HG02798 (cell line): Measurements from ENCODE around the gene TMEM115.

ENCODE experiments used
- ATAC-seq: cut with Tn5 transposase; IDR thresholded peaks from one replicate; pipeline ENCODE4 v1.9.1; 2021; ENCODE audit warnings: mild to moderate bottlenecking; ENCODE audit not compliant: unreplicated experiment, poor library complexity

The TMEM115 gene

DNA sequence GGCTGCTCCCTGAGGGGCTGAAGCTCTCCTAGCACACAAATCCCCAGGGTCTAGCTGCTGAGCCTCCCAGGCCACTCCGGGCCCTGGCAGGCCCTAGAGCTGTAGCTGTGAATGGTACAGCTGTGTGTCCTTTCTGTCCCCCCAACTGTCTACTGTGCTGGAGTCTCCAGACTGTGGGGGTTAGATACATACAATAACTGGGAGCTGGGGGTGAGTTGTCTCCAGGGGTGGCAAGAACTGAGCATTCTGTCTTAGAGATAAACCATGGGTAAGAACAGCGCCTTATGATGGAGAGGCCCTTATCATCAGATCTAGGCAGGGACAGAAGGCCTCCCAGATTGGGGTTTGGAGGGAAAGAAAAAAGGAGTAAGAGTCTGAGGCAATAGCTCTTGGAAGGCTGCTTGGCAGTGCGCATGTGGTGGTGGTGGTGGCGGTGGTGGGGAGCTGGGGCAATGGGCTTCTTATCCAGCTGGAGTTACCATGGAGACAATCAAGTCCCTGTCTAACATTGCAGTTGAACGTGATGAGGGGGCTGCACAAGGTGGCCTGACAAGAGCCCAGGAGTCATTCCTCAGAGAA lies 5.0 kb downstream of the TMEM115 start:
- no peak for ATAC-seq

DNA sequence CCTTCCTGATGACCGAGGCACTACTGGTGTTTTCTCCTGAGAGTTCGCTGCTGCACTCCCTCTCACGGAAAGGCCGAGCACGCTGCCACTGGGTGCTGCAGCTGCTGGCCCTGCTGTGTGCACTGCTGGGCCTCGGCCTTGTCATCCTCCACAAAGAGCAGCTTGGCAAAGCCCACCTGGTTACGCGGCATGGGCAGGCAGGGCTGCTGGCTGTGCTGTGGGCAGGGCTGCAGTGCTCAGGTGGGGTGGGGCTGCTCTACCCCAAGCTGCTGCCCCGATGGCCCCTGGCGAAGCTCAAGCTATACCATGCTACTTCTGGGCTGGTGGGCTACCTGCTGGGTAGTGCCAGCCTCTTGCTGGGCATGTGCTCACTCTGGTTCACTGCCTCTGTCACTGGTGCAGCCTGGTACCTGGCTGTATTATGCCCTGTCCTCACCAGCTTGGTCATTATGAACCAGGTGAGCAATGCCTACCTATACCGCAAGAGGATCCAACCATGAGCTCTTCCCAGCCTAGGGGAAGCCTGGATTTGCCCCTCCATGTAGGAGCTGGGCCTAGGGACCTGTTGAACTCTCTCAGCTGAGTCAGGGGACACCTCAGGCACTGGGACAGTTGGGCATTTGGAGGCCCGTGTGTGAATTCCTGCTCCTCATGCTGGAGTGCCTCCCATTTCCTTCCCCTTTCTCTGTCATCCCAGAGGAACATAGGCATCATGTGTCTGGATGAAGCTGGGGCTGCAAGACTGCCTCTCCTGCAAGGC lies 5.9 kb downstream of the TMEM115 start:
- no peak for ATAC-seq

DNA sequence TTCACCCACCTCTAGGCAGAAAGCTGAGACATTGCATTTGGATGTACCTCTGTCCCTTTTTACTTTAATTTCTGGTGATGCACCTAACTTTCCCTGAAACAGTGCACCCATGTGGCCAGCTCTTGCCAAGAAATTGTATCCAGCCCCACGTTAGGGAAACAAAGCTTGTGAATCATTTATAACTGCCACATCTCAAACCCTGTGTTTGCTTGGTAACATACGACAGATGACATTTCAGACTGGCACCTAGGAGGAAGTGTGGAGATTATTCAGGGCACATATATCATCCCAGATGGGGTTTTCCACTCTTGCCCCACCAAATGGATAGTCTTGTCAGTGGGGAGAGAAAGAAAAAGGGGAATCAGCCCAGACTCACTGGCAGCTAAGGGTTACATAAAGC lies 6.5 kb downstream of the TMEM115 start:
- no peak for ATAC-seq

DNA sequence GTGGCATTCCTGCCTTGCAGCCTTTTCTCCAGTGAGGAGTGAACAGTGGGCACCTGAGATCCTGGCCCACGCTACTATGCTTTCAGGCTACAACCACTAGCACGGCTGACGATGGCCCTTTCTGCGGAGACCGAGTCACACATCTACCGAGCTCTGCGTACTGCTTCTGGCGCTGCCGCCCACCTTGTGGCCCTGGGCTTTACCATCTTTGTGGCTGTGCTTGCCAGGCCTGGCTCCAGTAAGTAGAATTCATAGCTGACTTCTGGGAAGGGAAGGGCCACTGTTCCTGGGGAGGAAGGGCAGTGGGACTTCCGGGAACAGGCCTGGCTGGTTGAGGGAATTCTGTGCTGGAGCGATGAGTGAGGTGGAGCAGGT lies 8.0 kb downstream of the TMEM115 start:
- no peak for ATAC-seq

DNA sequence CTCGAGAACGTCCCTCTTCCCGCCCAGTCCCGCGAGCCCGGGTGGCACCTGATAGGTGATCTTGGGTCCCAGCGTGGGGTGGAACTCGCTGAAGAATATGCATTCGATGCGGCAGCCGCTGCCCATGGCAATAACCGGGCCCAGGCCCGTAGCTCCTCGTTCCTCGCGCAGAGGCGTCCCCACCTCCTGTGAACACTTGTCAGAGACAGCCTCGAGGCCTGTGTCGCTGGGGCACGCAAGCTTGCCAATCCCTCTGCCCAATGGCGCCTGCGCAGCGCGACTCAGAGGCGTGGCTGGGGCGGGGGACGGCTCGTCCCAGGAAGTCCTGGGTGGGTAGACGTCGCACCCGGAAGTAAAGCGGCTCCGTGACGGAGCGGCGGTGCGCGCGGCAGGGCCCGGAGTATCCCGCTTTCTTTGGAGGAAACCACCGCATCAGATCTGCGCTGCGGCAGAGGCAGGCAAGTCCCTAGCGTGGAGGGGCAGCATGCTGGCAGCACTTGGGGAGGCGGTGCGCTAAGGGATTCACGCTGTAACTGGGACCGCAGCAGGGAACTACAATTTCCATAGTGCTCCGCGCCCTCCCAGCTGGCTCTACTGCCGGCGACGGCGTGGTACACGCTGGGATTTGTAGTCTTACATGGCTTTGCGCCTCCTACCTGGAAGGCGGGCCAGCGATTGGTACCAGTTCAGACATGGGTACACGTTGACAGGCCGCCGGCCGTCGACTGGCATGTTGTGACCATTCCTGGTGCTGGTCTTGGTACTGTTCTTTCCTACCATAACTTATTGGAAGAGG lies 8.6 kb downstream of the TMEM115 start, which contains the start of the genes CYB561D2 and NPRL2:
Gene CYB561D2, plus strand, starts transcription at position 336 of the 796 bp plus-strand sequence. CDS start 572 bp downstream, outside the sequence.
Gene NPRL2, minus strand, starts transcription at position 249 of the 796 bp plus-strand sequence. Its CDS starts 123 bp downstream, at position 126.
- ATAC-seq = peak; percentile 86

DNA sequence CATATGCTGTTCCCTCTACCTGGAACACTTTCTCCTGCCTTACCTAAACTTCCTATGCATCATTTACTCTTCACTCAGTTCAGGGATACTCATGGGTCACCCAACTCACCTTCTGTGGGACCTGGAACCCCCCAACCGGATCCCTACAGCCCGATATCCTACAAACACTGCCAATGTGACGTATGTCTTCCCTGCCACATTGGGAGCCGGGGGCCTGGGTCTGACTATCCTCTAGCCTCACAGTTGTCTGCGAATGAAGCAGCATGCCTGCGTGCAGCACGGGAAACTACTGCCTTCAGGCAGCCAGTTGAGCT lies 9.2 kb downstream of the TMEM115 start:
- no peak for ATAC-seq

DNA sequence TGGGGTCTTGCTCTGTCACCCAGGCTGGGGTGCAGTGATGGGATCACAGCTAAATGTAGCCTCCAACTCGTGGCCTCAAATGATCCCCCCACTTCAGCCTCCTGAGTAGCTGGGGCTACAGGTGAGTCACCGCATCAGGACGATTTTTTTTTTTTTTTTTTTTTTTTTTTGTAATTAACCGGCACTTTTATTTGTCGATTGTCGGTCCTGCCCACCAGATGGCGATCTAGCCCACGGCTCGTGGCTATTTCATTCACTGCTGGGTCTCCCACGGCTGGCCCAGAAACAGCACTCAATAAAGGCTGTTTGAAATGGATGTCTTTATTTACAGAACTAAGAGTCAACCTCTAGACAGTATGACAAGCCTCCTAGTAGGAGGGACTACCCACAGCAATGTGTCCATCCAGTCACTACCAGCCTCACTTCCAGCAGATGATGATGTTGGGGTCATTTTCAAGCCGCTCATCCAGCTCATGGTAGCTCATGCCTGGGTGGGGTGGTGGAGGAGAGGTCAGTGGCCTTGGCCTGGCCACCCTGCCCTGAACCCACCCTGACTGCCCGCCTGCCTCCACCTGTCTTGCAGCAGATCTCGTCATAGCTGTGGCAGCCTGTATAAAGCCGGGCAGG lies 12.0 kb downstream of the TMEM115 start:
- ATAC-seq = no peak

DNA sequence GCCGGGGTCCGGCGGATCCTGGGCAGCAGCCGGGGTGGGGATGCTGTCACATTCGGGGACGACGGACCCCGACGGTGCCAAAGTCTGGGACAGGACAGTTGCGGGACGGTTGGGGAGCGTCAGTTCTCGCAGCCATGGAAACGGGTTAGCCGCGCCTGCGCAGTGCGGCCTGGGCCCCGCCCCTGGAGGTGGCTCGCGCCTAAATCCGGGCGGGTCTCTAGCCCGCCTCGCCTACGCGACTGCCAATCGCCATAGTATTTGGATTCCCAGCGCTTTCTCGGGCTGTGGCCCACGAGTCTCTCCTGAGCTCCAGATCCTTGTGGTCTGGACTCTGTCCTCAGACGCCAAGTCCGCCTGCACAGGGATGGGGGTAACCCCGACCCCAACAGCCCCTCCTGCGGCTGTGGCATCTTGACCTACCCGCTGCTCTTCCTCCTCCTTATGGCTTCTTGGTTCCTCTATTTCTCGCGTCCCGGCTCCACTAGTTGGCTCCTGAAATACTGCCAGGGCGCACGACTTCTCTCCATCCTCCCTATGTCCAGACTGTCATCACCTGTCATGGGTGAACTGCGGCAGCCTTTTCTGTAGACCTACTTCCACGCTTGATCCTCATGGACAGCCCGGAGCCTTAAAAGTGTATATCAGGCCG lies 13.6 kb downstream of the TMEM115 start, which contains the start of gene ZMYND10:
Gene ZMYND10, minus strand, starts transcription at position 147 of the 649 bp plus-strand sequence. CDS start 153 bp downstream, outside the sequence.
- no peak for ATAC-seq

DNA sequence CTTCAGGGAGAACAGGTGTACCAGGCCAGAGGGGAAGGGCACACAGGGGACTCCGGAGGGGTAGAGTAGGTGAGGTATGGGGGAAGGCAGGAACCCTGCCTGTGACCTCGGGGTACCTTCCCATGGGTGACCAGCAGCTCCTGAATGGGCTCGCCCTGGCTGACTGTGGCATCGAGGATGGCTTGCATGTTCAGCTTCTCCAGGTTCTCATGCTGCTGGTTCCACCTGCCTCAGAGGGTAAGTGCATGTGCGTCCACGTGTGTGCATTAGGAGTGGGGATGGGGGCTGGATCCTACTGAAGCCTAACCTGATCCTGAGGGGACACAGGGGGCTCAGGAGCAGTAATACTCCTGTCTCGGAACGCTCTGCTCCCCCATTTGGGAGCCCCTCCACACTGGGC lies 14.3 kb downstream of the TMEM115 start:
- no peak for ATAC-seq

DNA sequence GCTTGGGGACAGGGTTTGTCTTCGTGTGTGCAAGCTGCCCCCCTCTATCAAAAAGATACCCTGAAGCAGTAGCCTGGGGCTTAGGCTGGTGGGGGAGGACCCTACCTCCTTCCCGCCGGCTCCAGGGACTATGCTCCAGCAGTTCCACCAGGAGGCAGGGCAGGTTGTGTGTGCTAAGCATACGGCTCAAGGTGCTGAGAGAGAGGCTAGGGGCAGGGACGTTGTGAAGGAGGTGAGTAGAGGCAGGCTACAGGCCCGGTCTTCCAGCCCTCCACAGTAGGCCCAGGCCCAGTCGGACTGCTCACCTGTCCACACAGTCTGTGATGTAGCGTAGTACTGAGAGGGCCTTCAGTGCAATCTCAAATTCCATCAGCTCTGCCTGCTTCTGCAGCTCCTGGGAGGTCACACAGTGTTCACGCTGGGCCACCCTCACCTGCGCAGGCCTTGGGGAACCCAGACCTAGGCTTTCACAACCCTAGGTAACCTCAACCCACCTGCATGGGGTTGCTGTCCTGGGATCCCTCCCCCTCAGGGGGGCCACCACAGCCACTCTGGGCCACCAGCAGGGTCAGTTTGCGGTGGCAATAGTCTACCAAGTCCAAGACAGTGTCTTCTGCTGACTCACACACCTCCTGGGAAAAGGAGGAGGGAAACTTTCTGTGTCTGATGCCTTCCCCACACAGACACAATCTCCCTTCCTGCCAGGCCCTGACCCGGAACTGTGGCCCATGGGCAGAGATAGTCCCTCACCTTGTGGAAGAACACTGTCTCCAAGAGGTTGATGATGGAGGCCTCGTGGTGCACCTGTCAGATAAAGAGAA lies 16.3 kb downstream of the TMEM115 start:
- ATAC-seq = no peak

DNA sequence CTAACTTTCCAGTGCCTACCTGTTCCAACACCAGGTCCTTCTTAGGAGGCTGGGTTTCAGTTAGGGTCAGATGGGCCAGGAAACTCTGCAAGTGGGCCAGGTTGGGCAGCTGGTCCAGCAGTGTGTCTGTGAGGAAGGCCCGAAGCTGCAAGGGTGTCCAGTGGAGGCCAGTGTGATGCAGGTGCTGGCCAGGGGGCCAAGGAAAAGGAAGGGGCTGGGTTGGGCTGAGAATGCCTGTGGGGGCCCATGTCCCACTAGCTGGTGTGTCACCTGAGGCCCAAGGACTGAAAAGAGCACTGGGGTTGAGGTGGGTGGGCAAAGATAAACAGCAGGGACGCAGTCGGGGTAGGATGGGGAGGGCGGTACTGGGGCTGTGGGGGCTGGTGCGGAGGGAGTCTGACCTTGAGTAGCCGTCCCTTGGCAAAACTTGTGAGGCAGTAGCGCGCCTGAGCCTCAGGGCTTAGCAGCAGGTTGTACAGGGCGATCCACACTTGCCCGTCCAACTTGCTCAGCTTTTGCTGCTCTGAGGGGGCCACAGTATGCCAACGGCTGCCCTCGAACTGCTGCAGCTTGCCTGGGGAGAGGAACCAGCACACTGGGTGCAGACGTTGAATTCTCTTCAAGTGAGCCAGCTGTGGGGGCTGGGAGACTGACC lies 17.2 kb downstream of the TMEM115 start:
- no peak for ATAC-seq

DNA sequence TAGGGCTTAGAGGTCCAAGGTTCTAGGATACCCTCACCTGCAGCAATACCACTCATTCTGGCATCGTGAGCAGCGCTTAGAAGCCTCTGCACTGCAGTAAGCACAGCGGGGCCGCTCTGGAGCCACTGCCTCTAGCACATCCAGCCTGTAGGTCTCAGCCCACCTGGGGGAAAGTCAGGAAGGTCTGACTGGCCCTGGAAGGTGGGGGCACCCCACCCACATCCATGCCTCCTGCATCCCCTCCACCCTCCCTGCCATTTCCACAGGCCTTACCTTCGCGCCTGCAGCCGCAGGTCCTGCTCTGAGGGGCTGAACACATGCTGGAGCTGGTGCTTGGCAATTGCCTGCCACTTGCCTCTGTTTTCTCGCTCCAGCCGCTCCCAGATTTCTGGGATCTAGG lies 17.8 kb downstream of the TMEM115 start:
- no peak for ATAC-seq

DNA sequence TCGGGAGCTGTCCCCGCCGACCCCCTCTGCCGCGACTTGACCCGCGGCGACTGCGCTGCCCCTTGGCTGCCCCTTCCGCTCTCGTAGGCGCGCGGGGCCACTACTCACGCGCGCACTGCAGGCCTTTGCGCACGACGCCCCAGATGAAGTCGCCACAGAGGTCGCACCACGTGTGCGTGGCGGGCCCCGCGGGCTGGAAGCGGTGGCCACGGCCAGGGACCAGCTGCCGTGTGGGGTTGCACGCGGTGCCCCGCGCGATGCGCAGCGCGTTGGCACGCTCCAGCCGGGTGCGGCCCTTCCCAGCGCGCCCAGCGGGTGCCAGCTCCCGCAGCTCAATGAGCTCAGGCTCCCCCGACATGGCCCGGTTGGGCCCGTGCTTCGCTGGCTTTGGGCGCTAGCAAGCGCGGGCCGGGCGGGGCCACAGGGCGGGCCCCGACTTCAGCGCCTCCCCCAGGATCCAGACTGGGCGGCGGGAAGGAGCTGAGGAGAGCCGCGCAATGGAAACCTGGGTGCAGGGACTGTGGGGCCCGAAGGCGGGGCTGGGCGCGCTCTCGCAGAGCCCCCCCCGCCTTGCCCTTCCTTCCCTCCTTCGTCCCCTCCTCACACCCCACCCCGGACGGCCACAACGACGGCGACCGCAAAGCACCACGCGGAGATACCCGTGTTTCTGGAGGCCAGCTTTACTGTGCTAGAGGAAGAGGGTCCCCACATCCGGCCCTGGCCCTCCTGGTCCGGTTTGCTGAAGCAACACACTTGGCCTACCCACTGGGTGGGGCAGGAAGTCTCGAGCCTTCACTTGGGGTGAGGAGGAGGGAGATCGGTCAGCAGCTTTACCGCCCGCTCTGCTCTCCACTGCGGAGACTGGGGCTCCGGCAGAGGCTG lies 18.6 kb downstream of the TMEM115 start, which contains the start of gene RASSF1:
Gene RASSF1, minus strand, starts transcription at position 389 of the 882 bp plus-strand sequence. Its CDS starts 31 bp downstream, at position 358.
- no peak for ATAC-seq

DNA sequence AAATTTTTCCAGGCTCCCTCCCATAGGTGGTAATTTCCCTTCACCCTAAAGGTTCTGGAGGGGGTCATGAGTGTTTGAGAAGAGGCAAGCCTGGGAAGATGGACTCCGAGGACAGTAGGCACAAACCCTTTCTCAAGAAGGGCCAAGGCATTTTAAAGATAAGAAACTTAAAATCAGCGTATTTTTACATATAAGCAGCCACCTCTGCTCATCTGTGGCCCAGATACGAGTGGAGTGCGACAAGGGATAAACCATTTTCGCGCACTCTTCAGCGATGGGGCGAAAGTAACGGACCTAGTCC lies 19.2 kb downstream of the TMEM115 start:
- no peak for ATAC-seq

DNA sequence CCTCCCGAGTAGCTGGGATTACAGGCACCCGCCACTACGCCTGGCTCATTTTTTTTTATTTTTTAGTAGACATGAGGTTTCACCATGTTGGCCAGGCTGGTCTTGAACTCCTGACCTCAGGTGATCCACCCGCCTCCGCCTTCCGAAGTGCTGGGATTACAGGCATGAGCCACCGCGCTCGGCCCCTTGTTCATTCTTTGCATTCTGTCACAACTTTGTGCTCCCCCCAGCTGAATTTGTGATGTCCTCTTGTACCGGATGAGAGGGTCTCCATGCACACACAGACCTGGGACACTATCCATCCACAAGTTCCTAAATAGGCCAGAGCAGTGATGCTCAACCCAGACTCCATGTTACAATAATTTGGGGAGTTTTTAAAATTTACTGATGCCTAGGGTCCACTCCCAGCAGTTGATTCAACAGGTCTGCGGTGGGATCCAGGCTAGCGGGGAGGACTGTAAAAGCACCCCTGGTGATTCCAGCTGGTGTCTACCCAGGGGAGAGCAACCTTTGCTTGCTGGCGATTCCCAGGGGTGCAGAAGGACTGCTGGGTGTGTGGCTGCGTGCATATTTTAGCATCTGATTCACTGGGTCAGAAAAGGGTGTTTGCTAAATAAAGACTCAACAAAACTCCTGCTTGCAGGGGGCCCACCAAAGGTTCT lies 19.7 kb downstream of the TMEM115 start:
- no peak for ATAC-seq

DNA sequence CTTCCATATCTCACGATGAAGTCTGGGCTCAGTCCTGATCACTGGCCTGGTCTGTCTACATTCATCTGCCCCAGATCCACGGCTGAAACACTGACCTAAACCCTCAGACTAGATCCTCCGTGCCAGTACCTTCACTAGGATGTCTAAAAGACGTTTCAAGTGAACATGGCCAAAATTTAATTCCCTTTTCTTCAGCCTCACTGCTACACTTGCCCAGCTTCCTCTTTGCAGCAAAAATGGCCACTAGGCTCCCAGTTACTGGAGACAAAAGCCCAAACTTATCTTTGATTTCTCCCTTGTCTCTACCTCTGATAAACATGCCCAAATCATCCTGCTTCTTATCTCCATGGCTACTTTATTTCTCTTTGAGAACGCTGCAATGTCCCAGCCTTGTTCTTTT lies 20.4 kb downstream of the TMEM115 start:
- no peak for ATAC-seq

DNA sequence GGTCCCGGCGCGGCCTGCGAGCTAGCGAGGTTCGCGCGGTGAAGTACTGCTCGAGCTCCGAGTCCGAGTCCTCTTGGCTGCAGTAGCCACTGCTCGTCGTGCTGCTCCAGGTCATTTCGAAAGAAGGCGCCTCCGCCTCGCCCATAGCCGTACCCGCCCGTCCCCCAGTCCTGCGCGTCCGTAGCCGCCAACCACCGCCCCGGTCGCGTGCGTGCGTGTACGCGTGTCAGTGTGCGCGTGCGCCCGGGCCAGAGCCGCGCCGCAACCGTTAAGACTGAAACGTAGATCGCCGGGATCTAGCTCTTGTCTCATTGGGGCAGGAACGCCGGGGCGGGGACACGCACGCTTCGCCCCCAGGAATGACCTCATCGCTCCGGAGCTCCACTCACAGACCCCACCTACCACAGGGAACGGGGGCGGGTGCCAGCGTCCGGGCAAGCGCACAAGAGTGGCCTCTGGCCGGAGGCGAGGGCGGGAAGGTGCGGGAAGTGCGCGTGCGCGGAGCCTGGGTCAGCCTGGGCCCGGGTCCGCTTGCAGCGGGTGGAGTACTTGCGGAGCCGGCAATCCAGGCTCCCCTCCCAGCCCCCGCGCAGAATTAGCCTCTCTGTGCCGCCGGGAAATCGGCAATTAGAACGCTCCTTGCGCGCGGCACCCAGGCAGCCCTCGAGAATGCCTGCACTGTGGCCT lies 22.0 kb downstream of the TMEM115 start:
- ATAC-seq = peak; percentile 87
